Cardiac fibroblast (primary cell): Measurements from ENCODE around the gene DPM1.

Experiments
- DNase-seq, 2 donors: peaks; one replicate each; pipeline versions ENCODE4 v3.0.0 to v3.0.0-alpha.2; 2010; ENCODE audit warnings: low read depth in 2 of 2
- H3K4me3 ChIP-seq, 2 donors: replicated peaks in 1 of 2; 1 replicate in 1 of 2; 2 replicates in 1 of 2; pipeline ENCODE4 v1.5.1; 2011; ENCODE audit warnings: low read depth in 2 of 2, low read length in 2 of 2, mild to moderate bottlenecking in 2 of 2, moderate library complexity in 1 of 2
- CTCF ChIP-seq: IDR thresholded peaks from one replicate; pipeline ENCODE4 v1.5.1; 2011; ENCODE audit warnings: low read depth, mild to moderate bottlenecking, low read length, inconsistent platforms

The DPM1 gene

DNA sequence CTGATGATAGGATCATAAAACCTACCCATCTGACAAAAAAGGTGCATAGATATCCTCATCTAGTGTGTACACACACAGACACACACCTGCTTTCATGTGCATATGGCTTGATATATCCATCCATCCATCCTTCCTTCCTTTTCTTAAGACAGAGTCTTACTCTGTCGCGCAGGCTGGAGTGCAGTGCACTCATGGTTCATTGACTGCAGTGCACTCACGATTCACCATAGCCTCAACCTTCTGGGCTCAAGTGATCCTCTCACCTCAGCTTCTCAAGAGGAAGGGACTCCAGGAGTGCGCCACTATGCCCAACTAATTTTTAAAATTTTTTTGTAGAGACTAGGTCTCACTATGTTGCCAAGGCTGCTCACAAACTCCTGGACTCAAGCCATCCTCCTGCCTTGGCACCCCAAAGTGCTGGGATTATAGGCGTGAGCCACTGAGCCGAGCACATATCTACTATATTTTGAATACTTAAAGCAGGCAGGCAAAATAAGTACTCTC lies 54.2 kb downstream of the DPM1 start:
- no peak for DNase-seq
- H3K4me3 ChIP-seq: no peak overlapping the region
- no peak for TF ChIP-seq CTCF

DNA sequence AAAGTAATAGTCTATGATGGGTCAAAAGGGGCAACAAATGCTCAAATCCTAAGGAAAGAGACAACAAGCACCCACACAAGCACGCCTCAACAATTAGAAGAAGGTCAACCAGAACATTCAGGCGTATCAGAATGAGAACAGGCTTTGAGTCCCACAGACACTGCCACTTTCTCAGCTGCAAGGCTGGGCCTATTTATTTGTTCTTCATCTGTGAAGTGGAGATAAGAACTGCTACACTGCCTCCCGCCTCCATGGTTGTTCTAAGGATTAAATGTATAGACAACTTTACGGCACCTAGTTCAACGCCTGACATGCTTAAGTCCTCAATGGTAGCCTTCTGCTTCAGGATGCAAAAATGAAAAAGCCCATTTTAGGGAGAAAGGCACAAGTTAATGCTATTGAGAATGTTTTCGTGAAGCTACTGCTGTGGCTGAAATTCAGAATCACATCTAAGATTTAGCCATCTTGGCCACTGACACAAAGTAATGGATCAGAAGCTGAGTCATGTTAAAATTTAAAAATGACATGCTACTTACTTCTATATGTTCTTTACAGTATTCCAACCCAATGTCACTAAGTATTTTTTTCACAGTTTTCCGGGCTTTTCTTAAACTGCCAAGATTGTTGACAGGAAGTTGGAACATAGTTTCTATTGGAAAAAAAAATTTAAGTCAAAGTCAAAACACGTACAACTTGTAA lies 54.8 kb downstream of the DPM1 start:
- no peak for DNase-seq
- no peak overlapping the region for H3K4me3 ChIP-seq
- no peak for TF ChIP-seq CTCF

DNA sequence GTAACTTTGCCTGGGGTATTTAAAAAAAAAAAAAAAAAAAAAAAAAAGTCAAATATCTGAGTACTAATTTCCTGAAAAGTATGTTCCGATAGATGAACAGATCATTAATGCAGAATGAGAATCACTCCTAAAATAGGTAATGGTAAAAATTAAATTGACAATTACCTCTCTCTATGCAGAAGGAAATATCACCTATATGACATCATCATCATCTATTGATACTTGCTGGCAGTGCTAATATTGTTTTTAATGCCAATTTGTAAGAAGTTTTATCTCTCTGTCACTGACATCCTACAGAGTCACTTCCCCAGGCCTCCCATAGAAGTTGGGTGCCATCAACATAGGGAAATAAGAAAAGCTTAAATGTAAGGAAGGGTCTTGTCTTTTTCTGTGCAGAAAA lies 57.0 kb downstream of the DPM1 start:
- H3K4me3 ChIP-seq: no peak overlapping the region

DNA sequence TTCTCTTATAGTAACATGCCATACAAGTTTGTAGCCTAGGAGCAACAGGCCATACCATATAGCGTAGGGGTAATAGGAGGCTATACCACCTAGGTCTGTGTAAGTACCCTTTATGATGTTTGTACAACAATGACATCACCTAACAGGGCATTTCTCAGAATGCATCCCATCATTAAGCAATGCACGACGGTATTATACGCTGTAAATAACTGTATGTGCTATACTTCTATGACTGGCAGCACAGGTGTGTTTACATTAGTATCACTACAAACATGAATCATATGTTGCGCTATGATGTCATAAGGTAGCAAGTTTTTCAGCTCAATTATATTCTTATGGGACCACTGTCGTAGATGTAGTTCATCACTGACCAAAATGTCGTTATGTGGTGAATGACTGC lies 58.1 kb downstream of the DPM1 start:
- DNase-seq: no peak
- H3K4me3 ChIP-seq: no peak overlapping the region
- TF ChIP-seq CTCF: no peak

More for the DNA sequence above, 57.0 kb downstream of the DPM1 start:
- no peak for DNase-seq
- TF ChIP-seq CTCF: no peak

GRCh38 chr20:50898475-50898874 lies 59.9 kb downstream of the DPM1 start:
- no peak overlapping the region for H3K4me3 ChIP-seq
- no peak for DNase-seq
- no peak for TF ChIP-seq CTCF

GRCh38 chr20:50895111-50895830 lies 63.1 kb downstream of the DPM1 start:
- DNase-seq: no peak
- H3K4me3 ChIP-seq: no peak overlapping the region
- no peak for TF ChIP-seq CTCF
